ENCODE results near the gene KAZN. TPM values are rescaled to one million over a fixed set of nuclear protein-coding genes. Genes with fewer than 3 reads are reported as not detected.

Gene KAZN
- total and polyA plus RNA-seq, 2 of the 8 experiments (the other 6 are each of a cell fraction or from before 2014, with no cell fraction given): 3.7 to 11.8 TPM

DNA sequence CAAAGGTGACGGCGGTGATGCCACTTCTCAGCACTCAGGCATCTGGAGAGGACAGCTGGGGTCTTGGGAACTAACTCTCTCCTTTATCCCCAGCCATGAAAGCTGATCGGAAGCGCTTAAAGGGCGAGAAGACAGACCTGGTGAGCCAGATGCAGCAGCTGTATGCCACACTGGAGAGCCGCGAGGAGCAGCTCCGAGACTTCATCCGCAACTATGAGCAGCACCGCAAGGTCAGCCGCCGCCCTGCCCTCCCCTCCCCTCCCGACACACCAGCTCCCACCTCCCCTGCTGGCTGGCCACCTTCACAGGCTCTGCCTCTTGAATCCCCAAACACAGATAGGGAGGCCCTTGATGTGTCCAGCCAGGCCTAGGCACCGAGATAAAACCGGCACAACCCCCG, 436.2 kb downstream of the KAZN start:
- Histone ChIP-seq H2BK20ac (ENCODE audit: low read length) (no peak overlapping the region), H3K79me2 (ENCODE audit: control insufficient read depth in 1 of 2, insufficient read depth in 2 of 2, low read length in 2 of 2) (no peaks in the 10 kb centered on the region), H2BK5ac (ENCODE audit: low read depth, low read length) (no peak overlapping the region), H4K91ac (replicated peaks; ENCODE audit: insufficient read length, low read length) (no peak overlapping the region), H3K9ac (replicated peaks in 1 of 4; ENCODE audit: extremely low read depth in 1 of 4, low read depth in 3 of 4, low read length in 3 of 4) (no peak overlapping the region), H3K27me3 (replicated peaks in 1 of 4; ENCODE audit: control insufficient read depth in 3 of 4, extremely low read depth in 1 of 4, insufficient read depth in 3 of 4, low read length in 3 of 4) (no peaks in the 10 kb centered on the region), H3K56ac (replicated peaks; ENCODE audit: insufficient read length, low read depth, low read length) (no peak overlapping the region), H3K23ac (ENCODE audit: insufficient read length) (no peak overlapping the region), H3K4me3 (ENCODE audit: extremely low read depth in 1 of 4, insufficient read depth in 2 of 4, low read depth in 3 of 4, low read length in 4 of 4) (no peak overlapping the region), H3K4me2 (ENCODE audit: insufficient read depth in 1 of 2, low read depth in 2 of 2, low read length in 2 of 2) (no peak overlapping the region), H3K23me2 (ENCODE audit: low read depth, low read length) (no peaks in the 10 kb centered on the region), H2BK15ac (ENCODE audit: low read length) (no peak overlapping the region), H2AK5ac (ENCODE audit: low read depth, low read length) (no peak overlapping the region), H3K4me1 (replicated peaks in 1 of 4; ENCODE audit: control insufficient read depth in 3 of 4, insufficient read depth in 4 of 4, low read length in 3 of 4) (peaks cover 0 to 9% (median 6%) of the 10 kb centered on the region in 4 experiments; a peak in 6 of 7 replicates), H2AFZ (ENCODE audit: low read length) (no peak overlapping the region), H3K4ac (replicated peaks; ENCODE audit: insufficient read length, low read depth, low read length) (no peak overlapping the region), H3K79me1 (ENCODE audit: low read depth, low read length) (no peaks in the 10 kb centered on the region), H3K14ac (ENCODE audit: insufficient read length) (no peak overlapping the region), H4K20me1 (replicated peaks in 1 of 2; ENCODE audit: control insufficient read depth in 1 of 2, insufficient read depth in 2 of 2, low read length in 2 of 2) (no peaks in the 10 kb centered on the region), H3K27ac (ENCODE audit: low read depth, low read length) (no peak overlapping the region), H3K36me3 (ENCODE audit: control insufficient read depth in 2 of 4, insufficient read depth in 4 of 4, low read length in 3 of 4) (no peaks in the 10 kb centered on the region), H3K18ac (ENCODE audit: extremely low read depth, low read length) (no peak overlapping the region; the same call in 1 of the 2 replicates), H4K5ac (ENCODE audit: insufficient read length, low read depth, low read length) (no peak overlapping the region), H3K9me3 (ENCODE audit: insufficient read depth in 2 of 2, low read depth in 1 of 2, low read length in 1 of 2) (no peaks in the 10 kb centered on the region), H4K8ac (ENCODE audit: extremely low read depth, insufficient read depth, low read length) (no peak overlapping the region), H2BK120ac (replicated peaks; ENCODE audit: low read depth, low read length) (no peak overlapping the region), H2BK12ac (ENCODE audit: low read depth, low read length) (no peak overlapping the region)
- ChIA-PET POLR2A (ENCODE audit: partially characterized antibody) (no interaction called here), CTCF (ENCODE audit: partially characterized antibody) (interaction anchor here (1.6 to 2.0 kb wide), 3 partner anchors 12 to 255 kb away, joined by 3 to 8 read pairs (median 7); no protein-coding TSS in a partner anchor)
- 92% methylated on average over 10 of the region's 16 CpGs; no CpG with 5 or more reads in 1 of the 2 experiments for WGBS, 2 experiments (ENCODE audit: extremely low coverage in 1 of 2, insufficient coverage in 1 of 2, insufficient read length in 1 of 2, insufficient replicate concordance in 2 of 2, low coverage in 1 of 2, low lambda C conversion rate in 2 of 2, missing lambda C conversion rate in 1 of 2)
- FAIRE-seq (no peak), DNase-seq (ENCODE audit: low read depth in 1 of 2, low spot score in 2 of 2) (no peak)
- TF ChIP-seq CHD1 (IDR thresholded peaks at IDR 0.05; ENCODE audit: low read depth, low read length) (no peak), SP4 (IDR thresholded peaks at IDR 0.05; ENCODE audit: low read length) (no peak), CTBP2 (IDR thresholded peaks at IDR 0.05; ENCODE audit: borderline replicate concordance, insufficient read depth, insufficient read length, low read length) (no peak), MAX (IDR thresholded peaks at IDR 0.05) (no peak), HDAC2 (IDR thresholded peaks at IDR 0.05; ENCODE audit: borderline replicate concordance in 1 of 2, low read depth in 2 of 2, low read length in 2 of 2) (no peak), RXRA (IDR thresholded peaks at IDR 0.05; ENCODE audit: insufficient read depth, low read depth, low read length) (no peak), KDM1A (IDR thresholded peaks at IDR 0.05; ENCODE audit: borderline replicate concordance, low read length) (no peak), ASH2L (IDR thresholded peaks at IDR 0.05; ENCODE audit: low read length) (no peak), SIN3A (conservative IDR thresholded peaks at IDR 0.05 in 1 of 2, IDR thresholded peaks at IDR 0.05 in 1 of 2; ENCODE audit: low read depth in 1 of 2, low read length in 2 of 2) (no peak), CBX8 (IDR thresholded peaks at IDR 0.05; ENCODE audit: borderline replicate concordance, low read depth, low read length) (no peak), CREB1 (IDR thresholded peaks at IDR 0.05) (no peak), SIRT6 (IDR thresholded peaks at IDR 0.05; ENCODE audit: low read length) (no peak), SRF (IDR thresholded peaks at IDR 0.05; ENCODE audit: low read depth, low read length) (no peak)
- TF ChIP-seq, protein P1, sequence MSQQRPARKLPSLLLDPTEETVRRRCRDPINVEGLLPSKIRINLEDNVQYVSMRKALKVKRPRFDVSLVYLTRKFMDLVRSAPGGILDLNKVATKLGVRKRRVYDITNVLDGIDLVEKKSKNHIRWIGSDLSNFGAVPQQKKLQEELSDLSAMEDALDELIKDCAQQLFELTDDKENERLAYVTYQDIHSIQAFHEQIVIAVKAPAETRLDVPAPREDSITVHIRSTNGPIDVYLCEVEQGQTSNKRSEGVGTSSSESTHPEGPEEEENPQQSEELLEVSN (IDR thresholded peaks at IDR 0.05): no peak
